ENCODE measurements around the gene EXOC3L1.

DNA sequence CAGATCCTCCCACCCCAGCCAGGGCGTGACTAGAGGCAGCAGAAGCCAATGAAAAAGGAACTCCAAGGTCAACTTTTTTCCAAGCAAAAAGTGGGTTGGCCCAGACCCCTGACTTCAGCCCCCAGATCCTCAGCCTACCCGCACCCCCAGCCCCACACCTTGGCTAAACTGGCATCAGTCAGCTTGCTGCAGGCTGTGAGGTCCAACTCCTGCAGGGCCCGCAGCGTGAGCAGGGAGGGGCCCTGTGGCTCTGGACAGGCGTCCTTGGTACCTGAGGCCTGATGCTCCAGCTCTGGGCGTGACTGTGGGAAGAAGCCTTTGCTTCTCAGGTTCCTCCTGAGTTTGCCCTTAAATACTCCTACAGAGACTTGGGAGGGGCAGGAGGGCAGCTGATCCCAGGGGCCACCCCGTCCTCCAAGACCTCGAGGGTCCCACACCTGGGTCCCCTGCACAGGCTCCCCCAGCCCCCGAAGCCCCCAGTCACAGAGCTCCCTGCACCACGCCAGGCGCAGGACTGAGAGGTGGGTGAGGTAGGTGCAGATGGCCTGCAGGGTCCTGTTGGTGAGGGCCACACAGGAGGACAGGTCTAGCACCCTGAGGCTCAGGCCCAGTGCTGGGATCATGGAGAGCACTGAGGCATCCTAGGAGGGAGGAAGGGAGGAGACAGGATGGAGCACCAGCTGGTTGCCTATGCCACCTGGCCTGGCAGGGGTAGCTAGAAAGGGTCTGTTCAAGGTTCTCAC lies 18.4 kb upstream of the EXOC3L1 start:
- TF ChIP-seq, protein P1, sequence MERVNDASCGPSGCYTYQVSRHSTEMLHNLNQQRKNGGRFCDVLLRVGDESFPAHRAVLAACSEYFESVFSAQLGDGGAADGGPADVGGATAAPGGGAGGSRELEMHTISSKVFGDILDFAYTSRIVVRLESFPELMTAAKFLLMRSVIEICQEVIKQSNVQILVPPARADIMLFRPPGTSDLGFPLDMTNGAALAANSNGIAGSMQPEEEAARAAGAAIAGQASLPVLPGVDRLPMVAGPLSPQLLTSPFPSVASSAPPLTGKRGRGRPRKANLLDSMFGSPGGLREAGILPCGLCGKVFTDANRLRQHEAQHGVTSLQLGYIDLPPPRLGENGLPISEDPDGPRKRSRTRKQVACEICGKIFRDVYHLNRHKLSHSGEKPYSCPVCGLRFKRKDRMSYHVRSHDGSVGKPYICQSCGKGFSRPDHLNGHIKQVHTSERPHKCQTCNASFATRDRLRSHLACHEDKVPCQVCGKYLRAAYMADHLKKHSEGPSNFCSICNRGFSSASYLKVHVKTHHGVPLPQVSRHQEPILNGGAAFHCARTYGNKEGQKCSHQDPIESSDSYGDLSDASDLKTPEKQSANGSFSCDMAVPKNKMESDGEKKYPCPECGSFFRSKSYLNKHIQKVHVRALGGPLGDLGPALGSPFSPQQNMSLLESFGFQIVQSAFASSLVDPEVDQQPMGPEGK (tag by site-specific recombination; IDR thresholded peaks at IDR 0.05) = no peak
- TF ChIP-seq TCF7L2 (IDR thresholded peaks at IDR 0.05; ENCODE audit: borderline replicate concordance, low read depth, low read length) (no peak), ZNF830 (tag by site-specific recombination; IDR thresholded peaks at IDR 0.05; ENCODE audit: low read depth) (no peak), ZNF555 (tag by site-specific recombination; conservative IDR thresholded peaks at IDR 0.05) (no peak), ZNF24 (tag by site-specific recombination; IDR thresholded peaks at IDR 0.05) (no peak), ZNF423 (tag by site-specific recombination; IDR thresholded peaks at IDR 0.05) (no peak)

Data from HEK293 (cell line).